Stomach (tissue), 9 donors: ENCODE measurements around the gene LENG1. TPM values are rescaled to one million over a fixed set of nuclear protein-coding genes. Genes with fewer than 3 reads are reported as not detected.
"Not testable (repeated sequence)": the region's sequence is repeated elsewhere in the genome, so short reads cannot be mapped to it uniquely, and the experiment has no call there.

Experiments used
- DNase-seq, 2 donors: peaks; one replicate each; pipeline versions ENCODE4 v3.0.0 to v3.0.0-alpha.2; 2013 to 2019
- H3K27ac ChIP-seq, 5 donors: fragments of 200-600 bp in 4 of 5; sonication (generic) in 4 of 5; one replicate each; pipeline ENCODE4 v1.5.1; 2013 to 2019; ENCODE audit warnings: mild to moderate bottlenecking in 1 of 5, moderate library complexity in 1 of 5
- H3K27me3 ChIP-seq, 3 donors: fragments of 200-600 bp; sonication (generic); one replicate each; pipeline ENCODE4 v1.5.1; 2017 to 2019; ENCODE audit warnings: mixed run types in 1 of 3
- H3K36me3 ChIP-seq, 4 donors: fragments of 200-600 bp; sonication (generic); 1 replicate in 3 of 4; 2 replicates in 1 of 4; pipeline ENCODE4 v1.5.1; 2016 to 2019
- H3K4me1 ChIP-seq, 4 donors: fragments of 200-600 bp; sonication (generic); one replicate each; pipeline ENCODE4 v1.5.1; 2016 to 2019
- H3K4me3 ChIP-seq, 4 donors: fragments of 200-600 bp; sonication (generic) in 3 of 4; one replicate each; pipeline ENCODE4 v1.5.1; 2016 to 2019; ENCODE audit warnings: mild to moderate bottlenecking in 1 of 4
- H3K9me3 ChIP-seq, 4 donors: fragments of 200-600 bp; sonication (generic); one replicate each; pipeline ENCODE4 v1.5.1; 2016 to 2019
- EP300 ChIP-seq: sonication (generic); formaldehyde crosslinking; IDR thresholded peaks from one replicate; pipeline ENCODE4 v1.6.1; 2017; ENCODE audit warnings: antibody characterized with exemption
- POLR2A ChIP-seq, 4 donors: fragments of 450-650 bp; IDR thresholded peaks; one replicate each; pipeline ENCODE4 v1.6.1; 2016; ENCODE audit warnings: antibody characterized with exemption in 4 of 4, control low read depth in 2 of 4, mild to moderate bottlenecking in 1 of 4, moderate library complexity in 1 of 4
- POLR2AphosphoS5 ChIP-seq, 3 donors: sonication (generic); formaldehyde crosslinking; IDR thresholded peaks; one replicate each; pipeline ENCODE4 v1.6.1; 2016; ENCODE audit warnings: antibody characterized with exemption in 3 of 3
- WGBS, 5 donors: extraction: QIAGEN DNeasy Blood & Tissue Kit in 3 of 5; methylation state at CpG; one replicate each; pipeline versions ENCODE4 v1.1.5 to v1.1.7; 2013 to 2018; 5-methylcytosine and 5-hydroxymethylcytosine counted together
- intact Hi-C: fragments of 100-400 bp; cut with DNase I; formaldehyde crosslinking; loops from one replicate; pipeline ENCODE4 v1.15.1; 2023; ENCODE audit warnings: low total_unique reads
- polyA plus RNA-seq, 3 donors: library from polyadenylated mRNA; stranded (reverse); fragments of 200-250 nt; gene quantifications; one replicate each; pipeline ENCODE4 v1.2.3, GENCODE V29; 2013
- total RNA-seq, 5 donors: library from RNA; depleted of rRNA; stranded (reverse); fragments of >200 nt; gene quantifications; one replicate each; pipeline versions ENCODE4 v1.1.0 to v1.2.3, GENCODE V29; 2014 to 2016
- TF ChIP-seq, protein P1 (sequence below), 7 experiments: fragments of 450-650 bp in 4 of 7; fragments of 200-600 bp in 3 of 7; sonication (generic) in 3 of 7; IDR thresholded peaks; one replicate each; pipeline ENCODE4 v1.5.1; 2016 to 2019; ENCODE audit warnings: antibody characterized with exemption in 7 of 7, control low read depth in 2 of 7, mild to moderate bottlenecking in 1 of 7
- donor health status: healthy with polysubstance abuse.
- donor health status: Bipolar disorder and iron deficiency.
- donor health status: healthy.

LENG1 gene
- total and polyA plus RNA-seq, 8 donors, result 4.2 to 35.6 (median 10.3) TPM; not detected in 2

DNA sequence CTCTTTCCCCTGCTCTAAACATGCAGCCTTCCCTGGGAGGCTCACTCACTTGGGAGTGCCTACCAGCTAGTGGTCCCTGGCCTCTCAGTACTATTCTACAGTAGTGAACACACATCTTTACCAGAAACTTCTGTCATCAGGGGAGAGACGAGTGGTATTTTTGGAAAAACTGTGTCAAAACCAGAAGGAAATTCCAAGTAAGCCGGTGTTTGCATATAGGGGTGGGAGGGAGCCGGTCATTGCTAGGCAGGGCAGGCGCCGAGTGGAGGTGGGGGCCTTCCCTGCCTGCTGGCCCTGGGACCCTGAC is 48.1 kb upstream of the LENG1 start:
- Histone ChIP-seq H3K27me3 (no peaks in the 10 kb centered on the region), H3K4me3 (peak overlapping the region in 2 of 4 donors; percentile 81 to 89), H3K4me1 (peaks cover 74 to 88% (median 87%) of the 10 kb centered on the region in 4 donors), H3K36me3 (peaks cover 50 to 63% (median 60%) of the 10 kb centered on the region in 4 donors), H3K9me3 (no peaks in the 10 kb centered on the region), H3K27ac (peak overlapping the region; percentile 52 to 94 (median 89))
- intact Hi-C loops, result no loop called here
- 52 to 64% (median 61%) methylated on average over 5 of the region's 5 CpGs for WGBS, 5 donors
- TF ChIP-seq, protein P1, sequence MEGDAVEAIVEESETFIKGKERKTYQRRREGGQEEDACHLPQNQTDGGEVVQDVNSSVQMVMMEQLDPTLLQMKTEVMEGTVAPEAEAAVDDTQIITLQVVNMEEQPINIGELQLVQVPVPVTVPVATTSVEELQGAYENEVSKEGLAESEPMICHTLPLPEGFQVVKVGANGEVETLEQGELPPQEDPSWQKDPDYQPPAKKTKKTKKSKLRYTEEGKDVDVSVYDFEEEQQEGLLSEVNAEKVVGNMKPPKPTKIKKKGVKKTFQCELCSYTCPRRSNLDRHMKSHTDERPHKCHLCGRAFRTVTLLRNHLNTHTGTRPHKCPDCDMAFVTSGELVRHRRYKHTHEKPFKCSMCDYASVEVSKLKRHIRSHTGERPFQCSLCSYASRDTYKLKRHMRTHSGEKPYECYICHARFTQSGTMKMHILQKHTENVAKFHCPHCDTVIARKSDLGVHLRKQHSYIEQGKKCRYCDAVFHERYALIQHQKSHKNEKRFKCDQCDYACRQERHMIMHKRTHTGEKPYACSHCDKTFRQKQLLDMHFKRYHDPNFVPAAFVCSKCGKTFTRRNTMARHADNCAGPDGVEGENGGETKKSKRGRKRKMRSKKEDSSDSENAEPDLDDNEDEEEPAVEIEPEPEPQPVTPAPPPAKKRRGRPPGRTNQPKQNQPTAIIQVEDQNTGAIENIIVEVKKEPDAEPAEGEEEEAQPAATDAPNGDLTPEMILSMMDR (IDR thresholded peaks at IDR 0.05), result no peak
- no peak for TF ChIP-seq POLR2AphosphoS5 (IDR thresholded peaks at IDR 0.05)
- TF ChIP-seq EP300, result no peak
- TF ChIP-seq POLR2A (IDR thresholded peaks at IDR 0.05), result no peak
- no peak for DNase-seq

DNA sequence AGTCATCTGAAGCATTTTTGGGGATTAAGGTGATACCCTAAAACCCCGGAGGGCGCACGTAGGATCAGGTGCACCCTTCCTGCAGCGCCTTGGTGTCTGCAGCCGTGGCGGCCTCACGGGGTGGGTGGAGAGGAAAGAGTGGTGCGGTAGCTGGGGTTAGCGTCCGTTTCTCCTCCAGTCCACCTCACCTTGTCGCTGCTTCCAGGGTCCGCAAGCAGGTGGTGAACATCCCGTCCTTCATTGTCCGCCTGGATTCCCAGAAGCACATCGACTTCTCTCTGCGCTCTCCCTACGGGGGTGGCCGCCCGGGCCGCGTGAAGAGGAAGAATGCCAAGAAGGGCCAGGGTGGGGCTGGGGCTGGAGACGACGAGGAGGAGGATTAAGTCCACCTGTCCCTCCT is 47.7 kb upstream of the LENG1 start:
- peaks cover 79 to 93% (median 92%) of the 10 kb centered on the region in 4 donors for H3K4me1 ChIP-seq
- H3K4me3 ChIP-seq, result peak overlapping the region in 2 of 4 donors; percentile 81 to 89
- H3K27me3 ChIP-seq, H3K9me3 ChIP-seq, intact Hi-C loops, DNase-seq: not testable (repeated sequence)
- H3K27ac ChIP-seq, result peak overlapping the region; percentile 6 to 94 (median 81)
- H3K36me3 ChIP-seq, result peaks cover 54 to 67% (median 64%) of the 10 kb centered on the region in 4 donors
- WGBS, 5 donors, result 66 to 75% (median 67%) methylated on average over 20 to 23 of the region's 23 CpGs

DNA sequence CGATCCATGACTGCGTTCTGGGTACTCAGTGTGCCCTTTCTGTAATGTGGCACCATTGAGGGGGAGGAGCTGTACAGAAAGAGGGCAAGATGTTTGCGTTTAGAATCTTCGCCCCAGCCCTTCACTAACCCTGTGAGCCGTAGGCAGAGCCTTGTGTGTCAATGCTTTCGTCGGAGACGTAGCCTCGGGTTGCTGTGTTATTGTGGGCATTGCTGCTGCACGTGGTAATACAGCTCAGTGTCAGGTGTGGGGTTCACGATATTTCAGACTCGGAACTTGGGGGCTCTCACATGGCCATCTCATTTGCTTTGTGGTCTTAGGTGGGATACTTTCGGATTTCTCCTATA is 47.3 kb upstream of the LENG1 start:
- Histone ChIP-seq H3K4me3 (peak overlapping the region in 2 of 4 donors; percentile 81 to 89), H3K4me1 (peaks cover 83 to 96% (median 95%) of the 10 kb centered on the region in 4 donors), H3K36me3 (peaks cover 58 to 71% (median 68%) of the 10 kb centered on the region in 4 donors), H3K27me3 (no peaks in the 10 kb centered on the region), H3K27ac (peak overlapping the region in 4 of 5 donors; percentile 52 to 94 (median 85)), H3K9me3 (no peaks in the 10 kb centered on the region)
- no peak for DNase-seq
- intact Hi-C loops, result no loop called here
- 70 to 79% (median 77%) methylated on average over 13 of the region's 13 CpGs for WGBS, 5 donors
- TF ChIP-seq POLR2A (IDR thresholded peaks at IDR 0.05), result no peak
- no peak for TF ChIP-seq POLR2AphosphoS5 (IDR thresholded peaks at IDR 0.05)
- TF ChIP-seq, protein P1 (IDR thresholded peaks at IDR 0.05), result no peak
- TF ChIP-seq EP300, result no peak

DNA sequence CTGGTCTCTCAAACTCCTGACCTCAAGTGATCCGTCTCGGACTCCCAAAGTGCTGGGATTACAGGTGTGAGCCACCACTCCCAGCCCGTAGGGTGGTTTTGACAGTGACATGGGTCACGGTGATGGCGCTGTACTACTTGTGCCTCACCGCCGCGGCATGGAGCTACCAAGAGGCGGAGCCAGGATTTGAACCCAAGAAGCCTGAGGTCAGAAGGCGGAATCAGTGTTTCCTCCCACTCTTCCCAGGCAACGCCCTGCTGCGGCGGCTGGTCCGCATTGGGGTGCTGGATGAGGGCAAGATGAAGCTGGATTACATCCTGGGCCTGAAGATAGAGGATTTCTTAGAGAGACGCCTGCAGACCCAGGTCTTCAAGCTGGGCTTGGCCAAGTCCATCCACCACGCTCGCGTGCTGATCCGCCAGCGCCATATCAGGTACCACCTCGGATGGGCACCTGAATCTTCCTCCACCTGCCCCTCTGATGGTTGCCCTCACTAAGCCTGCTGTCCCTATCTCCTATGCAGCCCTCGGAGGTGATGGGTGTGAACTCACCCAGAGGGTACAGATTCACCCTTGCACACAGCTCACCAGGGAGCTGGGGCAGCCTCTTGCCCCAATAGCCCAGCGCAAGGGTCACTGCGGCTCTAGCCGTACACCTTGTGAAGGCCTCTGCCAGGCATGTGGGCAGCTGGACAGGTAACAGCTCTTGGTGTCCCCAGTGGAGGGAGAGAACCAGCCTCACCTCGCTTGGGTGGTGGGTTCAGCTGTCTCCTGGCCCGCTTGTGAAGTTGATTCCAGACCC is 46.7 kb upstream of the LENG1 start:
- Histone ChIP-seq H3K4me1 (peaks cover 87 to 100% (median 100%) of the 10 kb centered on the region in 4 donors), H3K27ac (peak overlapping the region in 4 of 5 donors; percentile 52 to 94 (median 85)), H3K27me3 (no peaks in the 10 kb centered on the region), H3K36me3 (peaks cover 59 to 76% (median 71%) of the 10 kb centered on the region in 4 donors), H3K9me3 (no peaks in the 10 kb centered on the region), H3K4me3 (peak overlapping the region in 2 of 4 donors; percentile 81 to 89)
- DNase-seq, result no peak
- intact Hi-C loops, result no loop called here
- 83 to 89% (median 85%) methylated on average over 20 to 27 of the region's 27 CpGs for WGBS, 5 donors
- TF ChIP-seq, protein P1 (IDR thresholded peaks at IDR 0.05), result no peak
- no peak for TF ChIP-seq POLR2A (IDR thresholded peaks at IDR 0.05)
- no peak for TF ChIP-seq EP300
- TF ChIP-seq POLR2AphosphoS5 (IDR thresholded peaks at IDR 0.05), result no peak
